Vagina (tissue), 2 donors: ENCODE results near the gene CARD11. TPM values are rescaled to one million over a fixed set of nuclear protein-coding genes. Genes with fewer than 3 reads are reported as not detected.

ENCODE experiments used
- DNase-seq, 2 donors: peaks; one replicate each; pipeline ENCODE4 v3.0.0-alpha.2; 2017; ENCODE audit errors: extremely low spot score in 2 of 2
- H3K27ac ChIP-seq: fragments of 200-600 bp; sonication (generic); one replicate; pipeline ENCODE4 v1.5.1; 2019
- H3K27me3 ChIP-seq: fragments of 200-600 bp; sonication (generic); one replicate; pipeline ENCODE4 v1.5.1; 2019
- H3K36me3 ChIP-seq, 2 donors: fragments of 200-600 bp; sonication (generic); one replicate each; pipeline ENCODE4 v1.5.1; 2017 to 2019
- H3K4me1 ChIP-seq: fragments of 200-600 bp; sonication (generic); one replicate; pipeline ENCODE4 v1.5.1; 2019
- H3K4me3 ChIP-seq, 2 donors: fragments of 200-600 bp; sonication (generic); 1 replicate in 1 of 2; 2 replicates in 1 of 2; pipeline ENCODE4 v1.5.1; 2016 to 2019
- H3K9me3 ChIP-seq: fragments of 200-600 bp; sonication (generic); one replicate; pipeline ENCODE4 v1.5.1; 2019
- POLR2A ChIP-seq, 2 donors: fragments of 450-650 bp; IDR thresholded peaks; one replicate each; pipeline ENCODE4 v1.6.1; 2017; ENCODE audit warnings: antibody characterized with exemption in 2 of 2, mild to moderate bottlenecking in 2 of 2, moderate library complexity in 2 of 2
- POLR2AphosphoS5 ChIP-seq, 2 donors: sonication (generic); formaldehyde crosslinking; IDR thresholded peaks; one replicate each; pipeline ENCODE4 v1.9.0; 2017; ENCODE audit warnings: antibody characterized with exemption in 2 of 2, mild to moderate bottlenecking in 2 of 2, low read depth in 1 of 2; ENCODE audit not compliant: insufficient read depth in 1 of 2
- intact Hi-C: fragments of 100-400 bp; cut with DNase I; formaldehyde crosslinking; loops from one replicate; pipeline ENCODE4 v1.15.1; 2023
- total RNA-seq: library from RNA; depleted of rRNA; stranded (reverse); fragments of >200 nt; gene quantifications from one replicate; pipeline ENCODE4 v1.2.3, GENCODE V29; 2016
- TF ChIP-seq, protein P1 (sequence below), 3 experiments: fragments of 450-650 bp in 2 of 3; fragments of 200-600 bp in 1 of 3; sonication (generic) in 1 of 3; IDR thresholded peaks; one replicate each; pipeline ENCODE4 v1.5.1; 2017 to 2019; ENCODE audit warnings: antibody characterized with exemption in 3 of 3, mild to moderate bottlenecking in 2 of 3, moderate library complexity in 2 of 3

The CARD11 gene
- total RNA-seq, 1 donor from 2014 or later = 2.9 TPM

DNA sequence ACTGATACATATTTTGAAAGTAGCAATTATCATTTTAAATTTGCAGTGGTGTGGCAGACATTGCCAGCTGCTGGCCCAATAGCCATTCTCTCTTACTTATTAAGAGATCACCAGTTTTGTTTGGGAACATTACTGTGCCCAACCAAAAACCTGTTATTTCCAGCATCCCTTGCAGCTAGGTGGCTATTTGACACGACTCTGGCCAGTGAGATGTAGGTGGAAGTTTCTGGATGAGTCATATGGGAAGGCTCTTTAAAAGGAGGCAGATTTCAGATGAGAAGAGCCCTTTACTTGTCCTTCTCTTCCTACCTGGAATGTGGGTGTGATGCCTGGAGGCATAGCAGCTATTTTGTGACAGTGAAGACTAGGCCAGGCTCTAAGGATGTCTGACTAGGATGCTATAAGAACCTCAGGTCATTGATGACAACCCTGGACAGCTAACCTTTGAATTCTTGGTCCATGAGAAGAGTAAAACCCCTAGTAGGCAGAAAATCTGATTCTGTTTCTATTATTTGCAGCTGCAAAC is 77.9 kb downstream of the CARD11 start:
- Histone ChIP-seq H3K27ac (no peak overlapping the region), H3K4me3 (no peak overlapping the region), H3K27me3 (no peaks in the 10 kb centered on the region), H3K9me3 (peaks cover 6% of the 10 kb centered on the region), H3K4me1 (no peaks in the 10 kb centered on the region), H3K36me3 (no peaks in the 10 kb centered on the region)
- DNase-seq = no peak
- intact Hi-C loops = no loop called here
- TF ChIP-seq POLR2A (IDR thresholded peaks at IDR 0.05) = no peak
- TF ChIP-seq, protein P1, sequence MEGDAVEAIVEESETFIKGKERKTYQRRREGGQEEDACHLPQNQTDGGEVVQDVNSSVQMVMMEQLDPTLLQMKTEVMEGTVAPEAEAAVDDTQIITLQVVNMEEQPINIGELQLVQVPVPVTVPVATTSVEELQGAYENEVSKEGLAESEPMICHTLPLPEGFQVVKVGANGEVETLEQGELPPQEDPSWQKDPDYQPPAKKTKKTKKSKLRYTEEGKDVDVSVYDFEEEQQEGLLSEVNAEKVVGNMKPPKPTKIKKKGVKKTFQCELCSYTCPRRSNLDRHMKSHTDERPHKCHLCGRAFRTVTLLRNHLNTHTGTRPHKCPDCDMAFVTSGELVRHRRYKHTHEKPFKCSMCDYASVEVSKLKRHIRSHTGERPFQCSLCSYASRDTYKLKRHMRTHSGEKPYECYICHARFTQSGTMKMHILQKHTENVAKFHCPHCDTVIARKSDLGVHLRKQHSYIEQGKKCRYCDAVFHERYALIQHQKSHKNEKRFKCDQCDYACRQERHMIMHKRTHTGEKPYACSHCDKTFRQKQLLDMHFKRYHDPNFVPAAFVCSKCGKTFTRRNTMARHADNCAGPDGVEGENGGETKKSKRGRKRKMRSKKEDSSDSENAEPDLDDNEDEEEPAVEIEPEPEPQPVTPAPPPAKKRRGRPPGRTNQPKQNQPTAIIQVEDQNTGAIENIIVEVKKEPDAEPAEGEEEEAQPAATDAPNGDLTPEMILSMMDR (IDR thresholded peaks at IDR 0.05) = no peak
- no peak for TF ChIP-seq POLR2AphosphoS5 (IDR thresholded peaks at IDR 0.05; ENCODE audit: insufficient read depth in 1 of 2, low read depth in 1 of 2)

DNA sequence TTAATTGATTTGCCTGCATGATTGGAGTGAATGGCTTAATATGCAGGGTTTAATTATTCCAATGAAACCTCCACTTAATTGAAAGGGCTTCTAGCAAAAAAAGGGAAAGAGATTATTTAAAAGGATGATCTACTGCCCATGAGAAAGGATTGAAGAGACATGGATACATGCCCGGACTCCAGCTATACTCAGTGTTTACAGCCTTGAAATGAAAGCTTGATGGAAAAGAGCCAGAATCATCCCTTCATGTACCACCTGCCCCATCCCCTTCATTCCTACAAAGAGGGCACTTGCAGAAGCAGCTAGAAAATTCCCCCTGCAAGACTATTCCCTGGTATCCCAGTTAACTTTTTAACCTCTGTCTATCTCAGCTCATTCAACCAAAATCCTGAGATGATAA is 78.4 kb downstream of the CARD11 start:
- Histone ChIP-seq H3K4me3 (no peak overlapping the region), H3K36me3 (no peaks in the 10 kb centered on the region), H3K4me1 (no peaks in the 10 kb centered on the region), H3K27me3 (no peaks in the 10 kb centered on the region), H3K9me3 (peaks cover 6% of the 10 kb centered on the region), H3K27ac (no peak overlapping the region)
- intact Hi-C loops = no loop called here
- DNase-seq = no peak
- TF ChIP-seq, protein P1 (IDR thresholded peaks at IDR 0.05) = no peak
- TF ChIP-seq POLR2A (IDR thresholded peaks at IDR 0.05) = no peak
- no peak for TF ChIP-seq POLR2AphosphoS5 (IDR thresholded peaks at IDR 0.05; ENCODE audit: insufficient read depth in 1 of 2, low read depth in 1 of 2)

- Histone ChIP-seq H3K4me3 (no peak overlapping the region), H3K27ac (no peak overlapping the region), H3K36me3 (no peaks in the 10 kb centered on the region), H3K9me3 (peaks cover 6% of the 10 kb centered on the region), H3K4me1 (no peaks in the 10 kb centered on the region), H3K27me3 (no peaks in the 10 kb centered on the region)
- intact Hi-C loops = no loop called here
- DNase-seq = no peak
- TF ChIP-seq POLR2A (IDR thresholded peaks at IDR 0.05) (no peak), POLR2AphosphoS5 (IDR thresholded peaks at IDR 0.05; ENCODE audit: insufficient read depth in 1 of 2, low read depth in 1 of 2) (no peak)
- TF ChIP-seq, protein P1 (IDR thresholded peaks at IDR 0.05) = no peak
Observed at GRCh38 chr7:2964208-2964607, 79.5 kb downstream of the CARD11 start.

DNA sequence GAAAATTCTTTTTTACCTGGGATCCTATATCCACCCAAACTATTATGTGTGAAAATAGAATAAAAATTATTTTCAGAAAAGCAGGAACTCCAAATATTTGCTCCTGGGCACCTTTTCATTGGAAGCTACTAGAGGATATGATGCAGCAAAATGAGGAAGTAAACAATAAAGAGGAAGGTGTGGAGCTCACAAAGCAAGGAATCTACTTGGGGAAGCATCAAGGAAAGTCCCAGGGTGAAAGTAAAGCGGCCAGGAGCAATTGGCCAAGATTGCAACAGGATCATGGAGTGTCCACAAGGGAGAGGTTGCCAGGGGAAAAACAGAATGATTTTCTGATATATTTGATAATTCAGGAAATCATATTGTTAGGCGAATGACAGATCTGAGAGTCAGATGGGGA is 80.8 kb downstream of the CARD11 start:
- no peak overlapping the region for H3K27ac ChIP-seq
- peaks cover 6% of the 10 kb centered on the region for H3K9me3 ChIP-seq
- DNase-seq = no peak
- intact Hi-C loops = no loop called here
- H3K4me3 ChIP-seq = no peak overlapping the region
- no peak for TF ChIP-seq POLR2AphosphoS5 (IDR thresholded peaks at IDR 0.05; ENCODE audit: insufficient read depth in 1 of 2, low read depth in 1 of 2)
- TF ChIP-seq POLR2A (IDR thresholded peaks at IDR 0.05) = no peak
- TF ChIP-seq, protein P1 (IDR thresholded peaks at IDR 0.05) = no peak
- H3K36me3 ChIP-seq = no peaks in the 10 kb centered on the region
- no peaks in the 10 kb centered on the region for H3K4me1 ChIP-seq
- H3K27me3 ChIP-seq = no peaks in the 10 kb centered on the region

GRCh38 chr7:2959828-2960599 is 83.7 kb downstream of the CARD11 start:
- Histone ChIP-seq H3K9me3 (no peaks in the 10 kb centered on the region), H3K36me3 (no peaks in the 10 kb centered on the region), H3K27me3 (no peaks in the 10 kb centered on the region), H3K4me3 (no peak overlapping the region), H3K4me1 (peaks cover 7% of the 10 kb centered on the region), H3K27ac (no peak overlapping the region)
- DNase-seq = no peak
- TF ChIP-seq, protein P1 (IDR thresholded peaks at IDR 0.05) = no peak
- TF ChIP-seq POLR2A (IDR thresholded peaks at IDR 0.05) = no peak
- intact Hi-C loops = no loop called here
